ENCODE measurements around the gene ATP6V0A4.
"Not testable (repeated sequence)": the region's sequence is repeated elsewhere in the genome, so short reads cannot be mapped to it uniquely, and the experiment has no call there.

The ATP6V0A4 gene

DNA sequence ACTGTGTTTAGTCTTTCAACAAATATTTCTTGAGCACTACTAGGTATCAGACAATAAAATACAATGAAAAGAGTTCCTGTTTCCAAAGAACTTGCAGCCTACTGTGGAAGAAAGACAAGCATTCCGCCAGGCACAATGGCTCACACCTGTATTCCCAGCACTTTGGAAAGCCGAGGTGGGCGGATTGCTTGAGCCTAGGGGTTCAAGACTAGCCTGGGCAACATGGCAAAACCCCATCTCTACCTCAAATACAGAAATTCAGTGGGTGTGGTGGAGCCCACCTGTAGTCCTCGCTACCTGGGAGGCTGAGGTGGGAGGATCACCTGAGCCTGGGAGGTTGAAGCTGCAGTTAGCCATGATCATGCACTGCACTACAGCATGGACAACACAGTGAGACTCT, 102.9 kb downstream of the ATP6V0A4 start:
- no peak for TF ChIP-seq SNAI2 (CRISPR knock-in tag; IDR thresholded peaks at IDR 0.05)
- no peak for TF ChIP-seq BACH2 (CRISPR knock-in tag; IDR thresholded peaks at IDR 0.05; ENCODE audit: borderline replicate concordance)
- TF ChIP-seq RARB (CRISPR knock-in tag; IDR thresholded peaks at IDR 0.05), result no peak
- no peak for TF ChIP-seq ISL1 (CRISPR knock-in tag; IDR thresholded peaks at IDR 0.05)
- TF ChIP-seq ZFP30 (CRISPR knock-in tag; IDR thresholded peaks at IDR 0.05), result no peak
- no peak for TF ChIP-seq TOX (CRISPR knock-in tag; IDR thresholded peaks at IDR 0.05; ENCODE audit: borderline replicate concordance)
- TF ChIP-seq ZNF565 (CRISPR knock-in tag; conservative IDR thresholded peaks at IDR 0.05; ENCODE audit: low read depth), result no peak
- TF ChIP-seq TCF4 (CRISPR knock-in tag; IDR thresholded peaks at IDR 0.05; ENCODE audit: borderline replicate concordance), result no peak
- ATAC-seq, result no peak

DNA sequence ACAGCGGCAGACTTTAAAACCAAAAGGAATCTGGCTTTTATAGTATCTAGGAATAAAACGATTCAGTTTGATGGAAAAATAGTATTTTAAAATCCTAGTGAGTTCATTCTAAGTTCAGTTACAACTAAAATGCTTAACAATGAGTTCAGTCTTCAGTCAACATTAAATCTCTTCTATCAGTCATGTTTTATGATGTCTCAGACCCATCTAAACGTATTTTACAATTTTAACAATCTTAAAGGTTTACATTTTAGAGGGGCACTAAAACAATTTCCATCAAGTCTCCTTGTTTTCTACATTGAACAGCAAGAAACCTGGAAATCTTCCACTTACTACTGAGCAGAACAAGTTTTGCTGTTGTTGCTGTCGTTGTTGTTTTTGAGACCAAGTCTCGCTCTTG, 106.8 kb downstream of the ATP6V0A4 start:
- TF ChIP-seq ZNF70 (CRISPR knock-in tag; IDR thresholded peaks at IDR 0.05), result no peak
- TF ChIP-seq ISL1 (CRISPR knock-in tag; IDR thresholded peaks at IDR 0.05), result no peak
- TF ChIP-seq, protein P1, sequence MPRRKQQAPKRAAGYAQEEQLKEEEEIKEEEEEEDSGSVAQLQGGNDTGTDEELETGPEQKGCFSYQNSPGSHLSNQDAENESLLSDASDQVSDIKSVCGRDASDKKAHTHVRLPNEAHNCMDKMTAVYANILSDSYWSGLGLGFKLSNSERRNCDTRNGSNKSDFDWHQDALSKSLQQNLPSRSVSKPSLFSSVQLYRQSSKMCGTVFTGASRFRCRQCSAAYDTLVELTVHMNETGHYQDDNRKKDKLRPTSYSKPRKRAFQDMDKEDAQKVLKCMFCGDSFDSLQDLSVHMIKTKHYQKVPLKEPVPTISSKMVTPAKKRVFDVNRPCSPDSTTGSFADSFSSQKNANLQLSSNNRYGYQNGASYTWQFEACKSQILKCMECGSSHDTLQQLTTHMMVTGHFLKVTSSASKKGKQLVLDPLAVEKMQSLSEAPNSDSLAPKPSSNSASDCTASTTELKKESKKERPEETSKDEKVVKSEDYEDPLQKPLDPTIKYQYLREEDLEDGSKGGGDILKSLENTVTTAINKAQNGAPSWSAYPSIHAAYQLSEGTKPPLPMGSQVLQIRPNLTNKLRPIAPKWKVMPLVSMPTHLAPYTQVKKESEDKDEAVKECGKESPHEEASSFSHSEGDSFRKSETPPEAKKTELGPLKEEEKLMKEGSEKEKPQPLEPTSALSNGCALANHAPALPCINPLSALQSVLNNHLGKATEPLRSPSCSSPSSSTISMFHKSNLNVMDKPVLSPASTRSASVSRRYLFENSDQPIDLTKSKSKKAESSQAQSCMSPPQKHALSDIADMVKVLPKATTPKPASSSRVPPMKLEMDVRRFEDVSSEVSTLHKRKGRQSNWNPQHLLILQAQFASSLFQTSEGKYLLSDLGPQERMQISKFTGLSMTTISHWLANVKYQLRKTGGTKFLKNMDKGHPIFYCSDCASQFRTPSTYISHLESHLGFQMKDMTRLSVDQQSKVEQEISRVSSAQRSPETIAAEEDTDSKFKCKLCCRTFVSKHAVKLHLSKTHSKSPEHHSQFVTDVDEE (CRISPR knock-in tag; IDR thresholded peaks at IDR 0.05), result no peak
- TF ChIP-seq RARB (CRISPR knock-in tag; IDR thresholded peaks at IDR 0.05), result no peak
- TF ChIP-seq ESRRG (CRISPR knock-in tag; IDR thresholded peaks at IDR 0.05), result no peak
- TF ChIP-seq ZFP3 (CRISPR knock-in tag; IDR thresholded peaks at IDR 0.05), result no peak
- TF ChIP-seq GLIS3 (CRISPR knock-in tag; IDR thresholded peaks at IDR 0.05), result no peak
- no peak for ATAC-seq

DNA sequence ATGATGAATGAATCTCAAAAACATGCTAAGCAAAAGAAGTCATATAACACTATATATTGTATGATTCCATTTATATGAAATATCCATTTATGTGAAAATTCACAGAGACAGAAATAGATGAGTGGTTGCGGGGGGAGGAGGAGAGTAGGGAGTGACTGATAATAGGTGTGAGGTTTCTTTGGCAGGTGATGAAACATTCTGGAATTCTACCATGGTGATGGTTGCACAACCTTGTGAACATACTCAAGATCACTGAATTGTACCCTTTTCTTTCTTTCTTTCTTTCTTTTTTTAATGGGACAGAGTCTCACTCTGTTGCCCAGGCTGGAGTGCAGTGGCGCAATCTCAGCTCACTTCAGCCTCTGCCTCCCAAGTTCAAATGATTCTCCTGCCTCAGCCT, 107.5 kb downstream of the ATP6V0A4 start:
- TF ChIP-seq GLIS3 (CRISPR knock-in tag; IDR thresholded peaks at IDR 0.05) (no peak), ARNTL (CRISPR knock-in tag; IDR thresholded peaks at IDR 0.05; ENCODE audit: borderline replicate concordance, low read depth) (no peak)

DNA sequence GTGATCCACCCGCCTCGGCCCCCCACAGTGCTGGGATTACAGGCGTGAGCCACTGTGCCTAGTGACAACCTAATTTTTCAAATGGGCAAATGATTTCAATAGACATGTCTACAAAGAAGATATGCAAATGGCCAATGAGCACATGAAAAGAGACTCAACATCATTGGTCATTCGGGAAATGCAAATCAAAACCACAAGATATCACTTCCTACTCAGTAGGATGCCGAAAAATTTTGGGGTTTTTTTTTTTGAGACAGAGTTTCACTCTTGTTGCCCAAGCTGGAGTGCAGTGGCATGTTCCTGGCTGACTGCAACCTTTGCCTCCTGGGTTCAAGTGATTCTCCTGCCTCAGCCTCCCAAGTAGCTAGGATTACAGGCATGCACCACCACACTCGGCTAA, 110.0 kb downstream of the ATP6V0A4 start:
- ATAC-seq, result not testable (repeated sequence)

More for the DNA sequence above, 107.5 kb downstream of the ATP6V0A4 start:
- no peak for ATAC-seq

DNA sequence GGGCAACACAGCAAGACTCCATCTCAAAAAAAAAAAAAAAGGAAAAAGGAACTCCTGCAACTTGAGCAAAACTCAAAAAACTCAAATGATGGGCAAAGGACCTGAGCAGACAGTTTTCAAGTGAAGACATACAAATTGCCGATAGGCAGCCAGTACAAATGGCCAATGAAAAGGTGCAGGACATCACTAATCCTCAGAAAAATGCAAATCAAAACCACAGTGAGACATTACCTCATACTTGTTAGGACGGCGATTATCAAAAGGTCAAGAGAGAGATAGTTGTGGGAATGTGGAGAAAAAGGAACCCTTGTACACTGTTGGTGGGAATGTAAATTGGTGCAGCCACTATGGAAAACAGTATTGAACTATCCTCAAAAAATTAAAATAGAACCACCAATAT, 113.7 kb downstream of the ATP6V0A4 start:
- no peak for TF ChIP-seq SNAI2 (CRISPR knock-in tag; IDR thresholded peaks at IDR 0.05)
- TF ChIP-seq OSR1 (CRISPR knock-in tag; IDR thresholded peaks at IDR 0.05), result no peak
- TF ChIP-seq ARNTL (CRISPR knock-in tag; IDR thresholded peaks at IDR 0.05; ENCODE audit: borderline replicate concordance, low read depth), result no peak
- TF ChIP-seq GLIS3 (CRISPR knock-in tag; IDR thresholded peaks at IDR 0.05), result no peak
- TF ChIP-seq CSDC2 (CRISPR knock-in tag; IDR thresholded peaks at IDR 0.05), result no peak
- no peak for TF ChIP-seq ZFP3 (CRISPR knock-in tag; IDR thresholded peaks at IDR 0.05)
- no peak for TF ChIP-seq TCF4 (CRISPR knock-in tag; IDR thresholded peaks at IDR 0.05; ENCODE audit: borderline replicate concordance)
- ATAC-seq, result no peak

DNA sequence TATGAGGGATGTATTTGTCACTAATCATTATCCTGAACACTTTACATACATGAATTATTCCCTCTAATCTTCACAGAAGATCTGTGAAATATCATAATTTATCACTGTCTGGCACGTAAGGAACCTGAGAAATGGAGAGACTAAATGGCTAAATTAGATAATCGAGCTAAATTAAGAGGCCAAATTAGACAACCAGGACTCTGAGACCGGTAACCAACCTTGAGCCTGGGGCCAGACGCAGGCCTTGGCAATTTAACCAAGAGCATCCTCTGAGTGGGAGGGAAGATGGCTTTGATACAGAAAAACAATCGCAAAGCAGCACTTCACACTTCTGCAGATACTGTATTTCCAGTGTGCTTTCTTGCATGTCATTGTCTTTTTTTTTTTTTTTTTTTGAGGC, 118.2 kb downstream of the ATP6V0A4 start:
- ATAC-seq, result no peak; the same call in 2 of the 3 replicates
- no peak for TF ChIP-seq RARB (CRISPR knock-in tag; IDR thresholded peaks at IDR 0.05)
- TF ChIP-seq ARNTL (CRISPR knock-in tag; IDR thresholded peaks at IDR 0.05; ENCODE audit: borderline replicate concordance, low read depth), result no peak
- TF ChIP-seq, protein P2, sequence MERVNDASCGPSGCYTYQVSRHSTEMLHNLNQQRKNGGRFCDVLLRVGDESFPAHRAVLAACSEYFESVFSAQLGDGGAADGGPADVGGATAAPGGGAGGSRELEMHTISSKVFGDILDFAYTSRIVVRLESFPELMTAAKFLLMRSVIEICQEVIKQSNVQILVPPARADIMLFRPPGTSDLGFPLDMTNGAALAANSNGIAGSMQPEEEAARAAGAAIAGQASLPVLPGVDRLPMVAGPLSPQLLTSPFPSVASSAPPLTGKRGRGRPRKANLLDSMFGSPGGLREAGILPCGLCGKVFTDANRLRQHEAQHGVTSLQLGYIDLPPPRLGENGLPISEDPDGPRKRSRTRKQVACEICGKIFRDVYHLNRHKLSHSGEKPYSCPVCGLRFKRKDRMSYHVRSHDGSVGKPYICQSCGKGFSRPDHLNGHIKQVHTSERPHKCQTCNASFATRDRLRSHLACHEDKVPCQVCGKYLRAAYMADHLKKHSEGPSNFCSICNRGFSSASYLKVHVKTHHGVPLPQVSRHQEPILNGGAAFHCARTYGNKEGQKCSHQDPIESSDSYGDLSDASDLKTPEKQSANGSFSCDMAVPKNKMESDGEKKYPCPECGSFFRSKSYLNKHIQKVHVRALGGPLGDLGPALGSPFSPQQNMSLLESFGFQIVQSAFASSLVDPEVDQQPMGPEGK (CRISPR knock-in tag; IDR thresholded peaks at IDR 0.05; ENCODE audit: borderline replicate concordance), result no peak
- 0 out of 2 replicates have a peak, but pooled peaks have one; percentile 31 for TF ChIP-seq BACH2 (CRISPR knock-in tag; IDR thresholded peaks at IDR 0.05; ENCODE audit: borderline replicate concordance)
- TF ChIP-seq SNAI2 (CRISPR knock-in tag; IDR thresholded peaks at IDR 0.05), result no peak
- no peak for TF ChIP-seq ZFP3 (CRISPR knock-in tag; IDR thresholded peaks at IDR 0.05)
- TF ChIP-seq CSDC2 (CRISPR knock-in tag; IDR thresholded peaks at IDR 0.05), result no peak
- peak; percentile 97 for TF ChIP-seq TCF4 (CRISPR knock-in tag; IDR thresholded peaks at IDR 0.05; ENCODE audit: borderline replicate concordance)
- TF ChIP-seq ZFP30 (CRISPR knock-in tag; IDR thresholded peaks at IDR 0.05), result no peak
- TF ChIP-seq, protein P3, sequence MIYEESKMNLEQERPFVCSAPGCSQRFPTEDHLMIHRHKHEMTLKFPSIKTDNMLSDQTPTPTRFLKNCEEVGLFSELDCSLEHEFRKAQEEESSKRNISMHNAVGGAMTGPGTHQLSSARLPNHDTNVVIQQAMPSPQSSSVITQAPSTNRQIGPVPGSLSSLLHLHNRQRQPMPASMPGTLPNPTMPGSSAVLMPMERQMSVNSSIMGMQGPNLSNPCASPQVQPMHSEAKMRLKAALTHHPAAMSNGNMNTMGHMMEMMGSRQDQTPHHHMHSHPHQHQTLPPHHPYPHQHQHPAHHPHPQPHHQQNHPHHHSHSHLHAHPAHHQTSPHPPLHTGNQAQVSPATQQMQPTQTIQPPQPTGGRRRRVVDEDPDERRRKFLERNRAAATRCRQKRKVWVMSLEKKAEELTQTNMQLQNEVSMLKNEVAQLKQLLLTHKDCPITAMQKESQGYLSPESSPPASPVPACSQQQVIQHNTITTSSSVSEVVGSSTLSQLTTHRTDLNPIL (CRISPR knock-in tag; IDR thresholded peaks at IDR 0.05; ENCODE audit: low read depth), result no peak
- TF ChIP-seq, protein P4, sequence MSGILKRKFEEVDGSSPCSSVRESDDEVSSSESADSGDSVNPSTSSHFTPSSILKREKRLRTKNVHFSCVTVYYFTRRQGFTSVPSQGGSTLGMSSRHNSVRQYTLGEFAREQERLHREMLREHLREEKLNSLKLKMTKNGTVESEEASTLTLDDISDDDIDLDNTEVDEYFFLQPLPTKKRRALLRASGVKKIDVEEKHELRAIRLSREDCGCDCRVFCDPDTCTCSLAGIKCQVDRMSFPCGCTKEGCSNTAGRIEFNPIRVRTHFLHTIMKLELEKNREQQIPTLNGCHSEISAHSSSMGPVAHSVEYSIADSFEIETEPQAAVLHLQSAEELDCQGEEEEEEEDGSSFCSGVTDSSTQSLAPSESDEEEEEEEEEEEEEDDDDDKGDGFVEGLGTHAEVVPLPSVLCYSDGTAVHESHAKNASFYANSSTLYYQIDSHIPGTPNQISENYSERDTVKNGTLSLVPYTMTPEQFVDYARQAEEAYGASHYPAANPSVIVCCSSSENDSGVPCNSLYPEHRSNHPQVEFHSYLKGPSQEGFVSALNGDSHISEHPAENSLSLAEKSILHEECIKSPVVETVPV (CRISPR knock-in tag; IDR thresholded peaks at IDR 0.05), result peak; percentile 80
- no peak for TF ChIP-seq ESRRG (CRISPR knock-in tag; IDR thresholded peaks at IDR 0.05)
- TF ChIP-seq OSR1 (CRISPR knock-in tag; IDR thresholded peaks at IDR 0.05), result no peak
- TF ChIP-seq ZNF70 (CRISPR knock-in tag; IDR thresholded peaks at IDR 0.05), result peak; percentile 54
- TF ChIP-seq PPARA (CRISPR knock-in tag; IDR thresholded peaks at IDR 0.05; ENCODE audit: borderline replicate concordance), result 0 out of 2 replicates have a peak, but pooled peaks have one; percentile 9
- TF ChIP-seq TOX (CRISPR knock-in tag; IDR thresholded peaks at IDR 0.05; ENCODE audit: borderline replicate concordance), result no peak
- no peak for TF ChIP-seq GLIS3 (CRISPR knock-in tag; IDR thresholded peaks at IDR 0.05)
- TF ChIP-seq ZC3H10 (CRISPR knock-in tag; IDR thresholded peaks at IDR 0.05), result no peak
- peak; percentile 56; the same call in 1 of the 2 replicates for TF ChIP-seq ZNF8 (CRISPR knock-in tag; IDR thresholded peaks at IDR 0.05)
- TF ChIP-seq, protein P5, sequence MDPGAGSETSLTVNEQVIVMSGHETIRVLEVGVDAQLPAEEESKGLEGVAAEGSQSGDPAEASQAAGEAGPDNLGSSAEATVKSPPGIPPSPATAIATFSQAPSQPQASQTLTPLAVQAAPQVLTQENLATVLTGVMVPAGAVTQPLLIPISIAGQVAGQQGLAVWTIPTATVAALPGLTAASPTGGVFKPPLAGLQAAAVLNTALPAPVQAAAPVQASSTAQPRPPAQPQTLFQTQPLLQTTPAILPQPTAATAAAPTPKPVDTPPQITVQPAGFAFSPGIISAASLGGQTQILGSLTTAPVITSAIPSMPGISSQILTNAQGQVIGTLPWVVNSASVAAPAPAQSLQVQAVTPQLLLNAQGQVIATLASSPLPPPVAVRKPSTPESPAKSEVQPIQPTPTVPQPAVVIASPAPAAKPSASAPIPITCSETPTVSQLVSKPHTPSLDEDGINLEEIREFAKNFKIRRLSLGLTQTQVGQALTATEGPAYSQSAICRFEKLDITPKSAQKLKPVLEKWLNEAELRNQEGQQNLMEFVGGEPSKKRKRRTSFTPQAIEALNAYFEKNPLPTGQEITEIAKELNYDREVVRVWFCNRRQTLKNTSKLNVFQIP (CRISPR knock-in tag; IDR thresholded peaks at IDR 0.05; ENCODE audit: borderline replicate concordance, low read depth), result no peak
- no peak; the same call in 1 of the 2 replicates for TF ChIP-seq ZNF565 (CRISPR knock-in tag; conservative IDR thresholded peaks at IDR 0.05; ENCODE audit: low read depth)
- peak; percentile 85 for TF ChIP-seq ISL1 (CRISPR knock-in tag; IDR thresholded peaks at IDR 0.05)

Data from SK-N-SH treated with all-trans-retinoic acid at 6 μM for 48 hours (cell line).